Activated CD8-positive, alpha-beta memory T cell treated with anti-CD3 and anti-CD28 coated beads, Interleukin-2, amount 50 U/mL, for 1 hour (primary cell): ENCODE data around the gene USP24.
"Not testable (repeated sequence)": the region's sequence is repeated elsewhere in the genome, so short reads cannot be mapped to it uniquely, and the experiment has no call there.

Experiments
- DNase-seq: peaks from one replicate; pipeline ENCODE4 v3.0.0-alpha.2; 2020; ENCODE audit errors: extremely low read depth

USP24 gene

GRCh38 chr1:55127827-55128343, 87.3 kb downstream of the USP24 start:
- DNase-seq = no peak

- DNase-seq = no peak
These were observed 90.7 kb downstream of the USP24 start for GRCh38 chr1:55124470-55124869.

GRCh38 chr1:55120538-55120937, 94.6 kb downstream of the USP24 start:
- no peak for DNase-seq

GRCh38 chr1:55118651-55119329, 96.4 kb downstream of the USP24 start:
- DNase-seq = no peak

- no peak for DNase-seq
These were observed 97.2 kb downstream of the USP24 start for GRCh38 chr1:55117941-55118340.

- not testable (repeated sequence) for DNase-seq
These were observed 106.2 kb downstream of the USP24 start for GRCh38 chr1:55109005-55109404.

- no peak for DNase-seq
These were observed 108.1 kb downstream of the USP24 start for GRCh38 chr1:55107101-55107500.

GRCh38 chr1:55103891-55104290, 111.3 kb downstream of the USP24 start:
- no peak for DNase-seq

GRCh38 chr1:55095095-55095494, 120.1 kb downstream of the USP24 start:
- no peak for DNase-seq

- DNase-seq = no peak
These were observed 122.7 kb downstream of the USP24 start for GRCh38 chr1:55092475-55092874.

GRCh38 chr1:55089683-55090082, 125.5 kb downstream of the USP24 start:
- no peak for DNase-seq

GRCh38 chr1:55088413-55088812, 126.8 kb downstream of the USP24 start:
- no peak for DNase-seq

- DNase-seq = no peak
These were observed 127.7 kb downstream of the USP24 start for GRCh38 chr1:55087439-55087838.

GRCh38 chr1:55084257-55084656, 130.9 kb downstream of the USP24 start:
- DNase-seq = no peak

- DNase-seq = no peak
These were observed 133.3 kb downstream of the USP24 start for GRCh38 chr1:55081905-55082296.

GRCh38 chr1:55081188-55081904, 133.8 kb downstream of the USP24 start:
- DNase-seq = no peak

GRCh38 chr1:55079651-55080050, 135.5 kb downstream of the USP24 start:
- DNase-seq = no peak

- DNase-seq = no peak
These were observed 136.7 kb downstream of the USP24 start for GRCh38 chr1:55078470-55078869.

GRCh38 chr1:55076356-55076755, 138.8 kb downstream of the USP24 start:
- no peak for DNase-seq

- no peak for DNase-seq
These were observed 140.7 kb downstream of the USP24 start for GRCh38 chr1:55074455-55074854.

- no peak for DNase-seq
These were observed 141.8 kb downstream of the USP24 start for GRCh38 chr1:55073187-55073916.

GRCh38 chr1:55071477-55071876, 143.7 kb downstream of the USP24 start:
- DNase-seq = no peak
